ENCODE results near the gene ANKRD53. TPM values are rescaled to one million over a fixed set of nuclear protein-coding genes. Genes with fewer than 3 reads are reported as not detected.

Gene ANKRD53
- total RNA-seq, 1 donor from 2014 or later, result not detected

- Mint-ChIP-seq H3K4me1 (peaks cover 7% of the 10 kb centered on the region), H3K36me3 (ENCODE audit: low read depth) (no peaks in the 10 kb centered on the region), H3K27me3 (peaks cover 48% of the 10 kb centered on the region), H3K27ac (no peak overlapping the region), H3K4me3 (no peak overlapping the region), H3K9me3 (no peaks in the 10 kb centered on the region)
- intact Hi-C loops (cut with micrococcal nuclease), result no loop called here
- peak; percentile 53 for DNase-seq
These were observed 11.7 kb upstream of the ANKRD53 start for GRCh38 chr2:70966681-70967080.

- intact Hi-C loops (cut with micrococcal nuclease), result no loop called here
- peaks cover 53% of the 10 kb centered on the region for H3K27me3 Mint-ChIP-seq
- H3K4me3 Mint-ChIP-seq, result no peak overlapping the region
- H3K4me1 Mint-ChIP-seq, result peaks cover 7% of the 10 kb centered on the region
- no peaks in the 10 kb centered on the region for H3K9me3 Mint-ChIP-seq
- no peaks in the 10 kb centered on the region for H3K36me3 Mint-ChIP-seq (ENCODE audit: low read depth)
- DNase-seq, result peak; percentile 39
- no peak overlapping the region for H3K27ac Mint-ChIP-seq
These were observed 11.2 kb upstream of the ANKRD53 start for GRCh38 chr2:70967189-70967588.

- H3K36me3 Mint-ChIP-seq (ENCODE audit: low read depth), result no peaks in the 10 kb centered on the region
- peaks cover 41% of the 10 kb centered on the region for H3K27me3 Mint-ChIP-seq
- no peak overlapping the region for H3K4me3 Mint-ChIP-seq
- no peak overlapping the region for H3K27ac Mint-ChIP-seq
- no peaks in the 10 kb centered on the region for H3K9me3 Mint-ChIP-seq
- peaks cover 12% of the 10 kb centered on the region for H3K4me1 Mint-ChIP-seq
- peak; percentile 45 for DNase-seq
- intact Hi-C loops (cut with micrococcal nuclease), result no loop called here
These were observed 3.8 kb upstream of the ANKRD53 start for GRCh38 chr2:70974592-70974991.

- intact Hi-C loops (cut with micrococcal nuclease), result no loop called here
- H3K4me3 Mint-ChIP-seq, result no peak overlapping the region
- H3K9me3 Mint-ChIP-seq, result no peaks in the 10 kb centered on the region
- no peak overlapping the region for H3K27ac Mint-ChIP-seq
- H3K36me3 Mint-ChIP-seq (ENCODE audit: low read depth), result no peaks in the 10 kb centered on the region
- peak; percentile 53 for DNase-seq
- H3K27me3 Mint-ChIP-seq, result peaks cover 36% of the 10 kb centered on the region
- H3K4me1 Mint-ChIP-seq, result peaks cover 12% of the 10 kb centered on the region
These were observed 3.2 kb upstream of the ANKRD53 start for GRCh38 chr2:70975237-70975636.

GRCh38 chr2:70977605-70978205, 725 bp upstream of the ANKRD53 start:
- Mint-ChIP-seq H3K27me3 (peaks cover 21% of the 10 kb centered on the region), H3K4me1 (peaks cover 12% of the 10 kb centered on the region), H3K9me3 (no peaks in the 10 kb centered on the region), H3K27ac (peak overlapping the region; percentile 54), H3K36me3 (ENCODE audit: low read depth) (no peaks in the 10 kb centered on the region), H3K4me3 (peak overlapping the region; percentile 79)
- intact Hi-C loops (cut with micrococcal nuclease), result loop anchor here (1.0 kb wide), 2 partner anchors 12 to 18 kb away; no protein-coding TSS in a partner anchor
- DNase-seq, result peak; percentile 73

- intact Hi-C loops (cut with micrococcal nuclease), result no loop called here
These were observed 704 bp downstream of the ANKRD53 start for GRCh38 chr2:70979180-70979488.

GRCh38 chr2:70979626-70980025, 1.2 kb downstream of the ANKRD53 start:
- intact Hi-C loops (cut with micrococcal nuclease), result no loop called here
- H3K4me3 Mint-ChIP-seq, result no peak overlapping the region
- H3K4me1 Mint-ChIP-seq, result peaks cover 17% of the 10 kb centered on the region
- no peaks in the 10 kb centered on the region for H3K36me3 Mint-ChIP-seq (ENCODE audit: low read depth)
- H3K27ac Mint-ChIP-seq, result no peak overlapping the region
- no peaks in the 10 kb centered on the region for H3K9me3 Mint-ChIP-seq
- H3K27me3 Mint-ChIP-seq, result peaks cover 6% of the 10 kb centered on the region
- DNase-seq, result no peak

More at GRCh38 chr2:70979180-70979488, 704 bp downstream of the ANKRD53 start:
- H3K4me3 Mint-ChIP-seq, result no peak overlapping the region
- H3K4me1 Mint-ChIP-seq, result peaks cover 12% of the 10 kb centered on the region
- H3K27me3 Mint-ChIP-seq, result peaks cover 10% of the 10 kb centered on the region
- no peaks in the 10 kb centered on the region for H3K36me3 Mint-ChIP-seq (ENCODE audit: low read depth)
- no peak overlapping the region for H3K27ac Mint-ChIP-seq
- H3K9me3 Mint-ChIP-seq, result no peaks in the 10 kb centered on the region
- no peak for DNase-seq

GRCh38 chr2:70981421-70981820, 3.0 kb downstream of the ANKRD53 start:
- intact Hi-C loops (cut with micrococcal nuclease), result no loop called here
- no peaks in the 10 kb centered on the region for H3K9me3 Mint-ChIP-seq
- DNase-seq, result no peak
- H3K36me3 Mint-ChIP-seq (ENCODE audit: low read depth), result peaks cover 9% of the 10 kb centered on the region
- H3K4me1 Mint-ChIP-seq, result peaks cover 24% of the 10 kb centered on the region
- H3K4me3 Mint-ChIP-seq, result no peak overlapping the region
- H3K27ac Mint-ChIP-seq, result no peak overlapping the region
- peaks cover 2% of the 10 kb centered on the region for H3K27me3 Mint-ChIP-seq

GRCh38 chr2:70981866-70982810, 3.7 kb downstream of the ANKRD53 start:
- H3K9me3 Mint-ChIP-seq, result no peaks in the 10 kb centered on the region
- intact Hi-C loops (cut with micrococcal nuclease), result no loop called here
- peaks cover 2% of the 10 kb centered on the region for H3K27me3 Mint-ChIP-seq
- H3K27ac Mint-ChIP-seq, result no peak overlapping the region
- H3K4me1 Mint-ChIP-seq, result peaks cover 21% of the 10 kb centered on the region
- DNase-seq, result no peak
- peaks cover 15% of the 10 kb centered on the region for H3K36me3 Mint-ChIP-seq (ENCODE audit: low read depth)
- no peak overlapping the region for H3K4me3 Mint-ChIP-seq

GRCh38 chr2:70982971-70983370, 4.5 kb downstream of the ANKRD53 start:
- Mint-ChIP-seq H3K9me3 (no peaks in the 10 kb centered on the region), H3K27me3 (peaks cover 2% of the 10 kb centered on the region), H3K36me3 (ENCODE audit: low read depth) (peaks cover 22% of the 10 kb centered on the region), H3K4me1 (peaks cover 15% of the 10 kb centered on the region), H3K27ac (no peak overlapping the region), H3K4me3 (no peak overlapping the region)
- intact Hi-C loops (cut with micrococcal nuclease), result no loop called here
- no peak for DNase-seq

GRCh38 chr2:70983506-70984227, 5.2 kb downstream of the ANKRD53 start:
- peaks cover 27% of the 10 kb centered on the region for H3K36me3 Mint-ChIP-seq (ENCODE audit: low read depth)
- H3K27me3 Mint-ChIP-seq, result no peaks in the 10 kb centered on the region
- no peak for DNase-seq
- H3K27ac Mint-ChIP-seq, result no peak overlapping the region
- no peaks in the 10 kb centered on the region for H3K9me3 Mint-ChIP-seq
- H3K4me1 Mint-ChIP-seq, result peaks cover 12% of the 10 kb centered on the region
- H3K4me3 Mint-ChIP-seq, result no peak overlapping the region
- intact Hi-C loops (cut with micrococcal nuclease), result loop anchor here (2.0 kb wide), 1 partner anchor 19 kb away; no protein-coding TSS in a partner anchor

- Mint-ChIP-seq H3K4me1 (peaks cover 12% of the 10 kb centered on the region), H3K27ac (no peak overlapping the region), H3K4me3 (no peak overlapping the region), H3K36me3 (ENCODE audit: low read depth) (peaks cover 32% of the 10 kb centered on the region), H3K9me3 (no peaks in the 10 kb centered on the region), H3K27me3 (no peaks in the 10 kb centered on the region)
- intact Hi-C loops (cut with micrococcal nuclease), result loop anchor here (2.0 kb wide), 1 partner anchor 19 kb away; no protein-coding TSS in a partner anchor
- no peak for DNase-seq
These were observed 5.8 kb downstream of the ANKRD53 start for GRCh38 chr2:70984228-70984575.

GRCh38 chr2:70984576-70985282, 6.3 kb downstream of the ANKRD53 start:
- H3K9me3 Mint-ChIP-seq, result no peaks in the 10 kb centered on the region
- DNase-seq, result peak; percentile 95
- H3K36me3 Mint-ChIP-seq (ENCODE audit: low read depth), result peaks cover 32% of the 10 kb centered on the region
- peak overlapping the region; percentile 45 for H3K4me3 Mint-ChIP-seq
- no peaks in the 10 kb centered on the region for H3K27me3 Mint-ChIP-seq
- no peak overlapping the region for H3K27ac Mint-ChIP-seq
- H3K4me1 Mint-ChIP-seq, result peaks cover 12% of the 10 kb centered on the region
- intact Hi-C loops (cut with micrococcal nuclease), result loop anchor here (1.0 to 2.0 kb wide), 3 partner anchors 11 to 20 kb away; no protein-coding TSS in a partner anchor

Measured in activated CD4-positive, alpha-beta T cell treated with anti-CD3 and anti-CD28 coated beads, Interleukin-2, amount 10 ng/mL, durations not matched to agents 24 days and 14 days (primary cell).